Measurements from ENCODE around the gene CHSY1.

Gene CHSY1

GRCh38 chr15:101239724-101240136, 12.1 kb downstream of the CHSY1 start:
- H3K4me1 ChIP-seq, result peaks cover 0 to 53% (median 26%) of the 10 kb centered on the region in 4 donors
- H3K9me3 ChIP-seq, result no peaks in the 10 kb centered on the region
- H3K27me3 ChIP-seq, result no peaks in the 10 kb centered on the region
- no peak for DNase-seq
- intact Hi-C loops (cut with DNase I; ENCODE audit: low total_unique reads), result no loop called here
- no peak overlapping the region for H3K4me3 ChIP-seq
- peaks cover under 1 to 9% (median 6%) of the 10 kb centered on the region in 3 donors for H3K36me3 ChIP-seq
- no peak for TF ChIP-seq CTCF (IDR thresholded peaks at IDR 0.05)
- H3K27ac ChIP-seq, result no peak overlapping the region

DNA sequence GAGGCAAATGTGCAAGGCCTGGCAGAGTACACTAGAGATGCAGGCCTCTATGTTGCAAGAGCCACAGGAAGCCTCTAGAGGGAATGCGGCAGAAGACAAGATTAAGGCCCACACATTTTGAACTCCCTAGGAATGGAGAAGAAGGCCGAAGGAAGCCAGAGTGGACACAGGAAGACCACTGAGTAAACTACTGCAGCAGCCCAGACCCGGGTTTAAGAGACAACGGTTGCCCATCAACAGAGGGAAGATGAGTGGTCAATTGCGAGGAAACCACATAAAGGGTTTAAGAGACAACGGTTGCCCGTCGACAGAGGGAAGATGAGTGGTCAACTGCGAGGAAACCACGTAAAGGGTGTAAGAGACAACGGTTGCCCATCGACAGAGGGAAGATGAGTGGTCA, 14.6 kb downstream of the CHSY1 start:
- H3K4me1 ChIP-seq, result peaks cover 0 to 31% (median 23%) of the 10 kb centered on the region in 4 donors
- intact Hi-C loops (cut with DNase I; ENCODE audit: low total_unique reads), result no loop called here
- no peak overlapping the region for H3K27ac ChIP-seq
- no peaks in the 10 kb centered on the region for H3K27me3 ChIP-seq
- H3K4me3 ChIP-seq, result no peak overlapping the region
- no peak for TF ChIP-seq CTCF (IDR thresholded peaks at IDR 0.05)
- no peaks in the 10 kb centered on the region for H3K9me3 ChIP-seq
- H3K36me3 ChIP-seq, result peaks cover 11 to 20% (median 13%) of the 10 kb centered on the region in 3 donors
- DNase-seq, result no peak

GRCh38 chr15:101233651-101234280, 18.1 kb downstream of the CHSY1 start:
- no peak overlapping the region for H3K27ac ChIP-seq
- H3K36me3 ChIP-seq, result peaks cover 11 to 25% (median 13%) of the 10 kb centered on the region in 3 donors
- intact Hi-C loops (cut with DNase I; ENCODE audit: low total_unique reads), result no loop called here

GRCh38 chr15:101232677-101233076, 19.2 kb downstream of the CHSY1 start:
- H3K27ac ChIP-seq, result no peak overlapping the region

More at GRCh38 chr15:101233651-101234280, 18.1 kb downstream of the CHSY1 start:
- Histone ChIP-seq H3K9me3 (peaks cover 0 to 2% (median 0%) of the 10 kb centered on the region in 3 donors), H3K4me3 (no peak overlapping the region), H3K27me3 (no peaks in the 10 kb centered on the region), H3K4me1 (peaks cover 0 to 12% (median 4%) of the 10 kb centered on the region in 4 donors)
- DNase-seq, result no peak
- TF ChIP-seq CTCF (IDR thresholded peaks at IDR 0.05), result no peak

DNA sequence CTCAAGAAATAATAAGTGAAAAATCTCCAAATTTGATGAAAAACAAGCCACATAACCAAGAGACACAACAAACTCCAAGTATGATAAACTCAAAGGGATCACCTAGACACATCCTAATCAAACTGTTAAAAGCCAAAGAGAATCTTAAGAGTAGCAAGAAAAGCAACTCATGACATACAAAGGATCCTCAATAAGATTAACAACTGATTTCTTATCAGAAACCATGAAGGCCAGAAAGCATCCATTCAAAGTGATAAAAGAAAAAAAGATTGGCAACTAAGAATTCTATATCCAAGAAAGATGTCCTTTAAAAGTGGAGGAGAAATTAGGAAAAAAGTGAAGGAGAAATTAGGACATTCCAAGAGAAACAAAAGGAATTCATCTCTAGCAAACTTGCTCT, 23.5 kb downstream of the CHSY1 start:
- intact Hi-C loops (cut with DNase I; ENCODE audit: low total_unique reads), result no loop called here
- Histone ChIP-seq H3K4me3 (no peak overlapping the region), H3K36me3 (peaks cover 0 to 8% (median 5%) of the 10 kb centered on the region in 3 donors), H3K27me3 (no peaks in the 10 kb centered on the region), H3K27ac (no peak overlapping the region), H3K9me3 (peaks cover 0 to 11% (median 3%) of the 10 kb centered on the region in 3 donors), H3K4me1 (peaks cover 0 to 20% (median 7%) of the 10 kb centered on the region in 4 donors)
- DNase-seq, result no peak
- no peak for TF ChIP-seq CTCF (IDR thresholded peaks at IDR 0.05)

More at GRCh38 chr15:101232677-101233076, 19.2 kb downstream of the CHSY1 start:
- no peak for DNase-seq
- Histone ChIP-seq H3K4me1 (peaks cover 0 to 12% (median 3%) of the 10 kb centered on the region in 4 donors), H3K4me3 (no peak overlapping the region), H3K36me3 (peaks cover 13 to 25% (median 15%) of the 10 kb centered on the region in 3 donors), H3K9me3 (peaks cover 0 to 11% (median 3%) of the 10 kb centered on the region in 3 donors), H3K27me3 (no peaks in the 10 kb centered on the region)
- no peak for TF ChIP-seq CTCF (IDR thresholded peaks at IDR 0.05)
- intact Hi-C loops (cut with DNase I; ENCODE audit: low total_unique reads), result no loop called here
